IPS-18c (cell line): Measurements from ENCODE around the gene CAB39.
A peak's percentile ranks its signal among the peaks of the same experiment; 100 is the strongest.
"Not testable (repeated sequence)": the region's sequence is repeated elsewhere in the genome, so short reads cannot be mapped to it uniquely, and the experiment has no call there.

Experiments used
- H3K4me3 ChIP-seq: 2 replicates; pipeline ENCODE4 v1.7.0; 2013; ENCODE audit warnings: low read depth, mild to moderate bottlenecking, low read length, moderate library complexity; ENCODE audit not compliant: insufficient read depth
- H3K9me3 ChIP-seq: one replicate; pipeline ENCODE4 v1.6.1; 2013; ENCODE audit warnings: mild to moderate bottlenecking, low read length, moderate library complexity; ENCODE audit not compliant: control insufficient read depth, insufficient read depth

Gene CAB39

DNA sequence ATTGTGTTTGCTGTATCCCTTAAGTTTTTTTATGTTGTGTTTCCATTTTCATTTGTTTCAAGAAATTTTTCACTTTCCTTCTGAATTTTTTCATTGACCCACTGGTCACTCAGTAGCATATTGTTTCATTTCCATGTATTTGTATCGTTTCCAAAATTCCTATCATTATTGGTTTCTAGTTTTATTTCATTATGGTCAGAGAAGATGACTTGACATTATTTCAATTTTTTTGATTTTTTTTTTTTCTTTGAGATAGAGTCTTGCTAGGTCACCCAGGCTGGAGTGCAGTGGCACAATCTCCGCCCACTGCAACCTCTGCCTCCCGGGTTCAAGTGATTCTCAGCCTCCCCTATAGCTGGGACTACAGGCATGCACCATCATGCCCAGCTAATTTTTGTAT is 11.3 kb upstream of the CAB39 start:
- no peak overlapping the region for H3K4me3 ChIP-seq
- H3K9me3 ChIP-seq: no peaks in the 10 kb centered on the region

DNA sequence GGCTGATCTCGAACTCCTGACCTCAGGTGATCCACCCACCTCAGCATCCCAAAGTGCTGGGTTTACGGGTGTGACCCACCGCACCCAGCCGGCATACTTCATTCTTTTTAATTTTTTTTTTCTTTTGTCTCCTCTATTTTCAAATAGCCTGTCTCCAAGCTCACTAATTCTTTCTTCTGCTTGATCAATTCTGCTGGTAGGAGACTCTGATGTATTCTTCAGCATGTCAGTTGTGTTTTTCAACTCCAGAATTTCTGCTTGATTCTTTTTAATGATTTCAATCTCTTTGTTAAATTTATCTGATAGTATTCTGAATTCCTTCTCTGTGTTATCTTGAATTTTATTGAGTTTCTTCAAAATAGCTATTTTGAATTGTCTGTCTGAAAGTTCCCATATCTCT is 10.2 kb upstream of the CAB39 start:
- not testable (repeated sequence) for H3K4me3 ChIP-seq, H3K9me3 ChIP-seq

DNA sequence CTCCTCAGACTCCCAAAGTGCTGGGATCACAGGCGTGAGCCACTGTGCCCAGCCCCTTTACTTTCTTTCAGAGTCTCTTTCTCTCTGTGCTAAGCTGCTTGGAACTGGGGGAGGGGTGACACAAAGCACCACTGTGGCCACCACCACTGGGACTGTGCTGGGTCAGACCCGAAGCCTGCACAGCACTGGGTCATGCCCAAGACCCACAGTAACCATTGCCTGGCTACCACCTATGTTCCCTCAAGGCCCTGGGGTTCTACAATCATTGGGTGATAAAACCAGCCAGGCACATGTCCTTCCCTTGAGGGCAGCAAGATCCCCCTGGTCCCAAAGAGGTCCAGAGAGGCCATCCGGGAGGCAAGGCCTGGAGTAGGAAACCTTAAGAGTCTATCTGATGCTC is 9.1 kb upstream of the CAB39 start:
- no peak overlapping the region for H3K4me3 ChIP-seq
- H3K9me3 ChIP-seq: no peaks in the 10 kb centered on the region

DNA sequence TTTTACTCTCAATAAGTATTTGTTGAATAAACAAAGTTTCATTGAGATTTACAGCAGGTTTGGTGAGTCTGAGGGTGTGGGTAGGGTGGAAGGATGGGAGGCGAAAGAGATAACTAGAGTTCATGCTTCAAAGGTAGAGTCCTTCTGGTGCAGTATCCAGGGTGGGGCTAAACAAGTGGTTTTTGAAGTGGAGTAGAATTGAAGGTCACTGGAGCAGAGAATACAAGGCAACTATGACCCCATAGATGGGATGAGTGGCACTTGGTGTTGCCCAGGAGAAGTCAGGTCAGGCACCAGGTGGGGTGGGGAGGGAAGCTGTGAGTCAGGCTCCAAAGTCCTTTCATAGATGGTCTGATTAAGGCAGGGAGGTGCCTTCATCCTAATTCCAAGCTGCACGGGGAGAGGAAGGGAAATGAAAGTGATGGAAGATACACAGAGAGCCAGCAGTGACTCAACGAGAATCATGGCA is 6.6 kb upstream of the CAB39 start:
- H3K9me3 ChIP-seq: no peaks in the 10 kb centered on the region
- H3K4me3 ChIP-seq: no peak overlapping the region

DNA sequence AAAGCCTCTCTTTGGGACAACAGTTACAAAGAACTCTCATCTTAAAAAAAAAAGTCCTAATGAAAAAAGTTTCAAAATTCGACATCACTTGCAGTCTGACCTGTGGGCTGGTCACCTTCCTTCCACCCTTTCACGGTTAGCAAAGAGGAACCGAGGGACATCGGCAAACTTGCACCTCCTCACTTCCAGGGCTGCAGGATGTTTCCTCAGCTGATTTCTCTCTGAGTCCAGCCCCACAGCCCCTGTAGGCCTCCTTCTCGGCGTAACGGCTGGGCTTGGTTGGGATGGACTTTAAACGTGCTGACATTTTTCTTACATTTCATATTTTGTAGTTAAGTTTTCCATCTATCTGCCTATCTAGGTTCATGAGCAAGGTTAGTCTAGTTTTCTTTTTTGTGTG is 5.7 kb upstream of the CAB39 start:
- H3K9me3 ChIP-seq: no peaks in the 10 kb centered on the region
- no peak overlapping the region for H3K4me3 ChIP-seq

DNA sequence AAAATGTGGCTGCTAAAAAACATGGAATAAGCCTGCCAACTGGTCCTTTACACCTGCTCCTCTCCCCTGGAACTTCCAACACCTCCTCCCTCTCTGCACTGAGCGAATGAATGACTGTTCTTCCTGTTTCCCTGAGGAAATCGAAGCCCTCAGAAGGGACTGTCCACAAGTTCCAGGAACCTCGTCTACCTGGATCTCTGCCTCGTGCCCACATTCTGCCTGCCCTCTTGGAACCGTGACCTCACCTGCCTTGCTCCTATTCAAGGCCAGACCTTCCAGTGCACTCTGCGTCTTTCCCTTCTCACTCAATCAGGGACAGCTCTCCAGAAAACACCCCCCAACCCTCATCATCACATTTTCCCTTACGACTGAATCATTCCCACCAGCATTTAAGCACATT is 4.4 kb upstream of the CAB39 start:
- Histone ChIP-seq H3K4me3 (no peak overlapping the region), H3K9me3 (no peaks in the 10 kb centered on the region)

DNA sequence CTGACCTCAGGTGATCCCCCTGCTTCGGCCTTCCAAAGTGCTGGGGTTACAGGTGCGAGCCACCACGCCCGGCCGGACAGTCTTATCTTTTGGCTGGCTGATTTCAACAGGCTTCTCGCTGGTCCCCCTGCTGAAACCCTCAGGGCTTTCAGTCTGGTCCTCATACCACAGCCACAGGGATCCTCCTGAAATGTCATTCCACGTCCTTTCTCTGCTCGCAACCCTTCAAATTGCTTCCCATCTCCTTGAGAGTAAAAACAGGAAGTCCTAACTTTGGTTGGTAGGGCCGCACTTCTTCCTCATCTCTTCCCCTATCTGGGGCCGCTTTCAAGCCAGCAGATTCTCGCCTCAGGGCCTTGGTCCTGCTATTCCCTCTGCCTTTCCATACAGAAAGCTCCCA is 1.4 kb upstream of the CAB39 start:
- H3K9me3 ChIP-seq: no peaks in the 10 kb centered on the region
- no peak overlapping the region for H3K4me3 ChIP-seq

DNA sequence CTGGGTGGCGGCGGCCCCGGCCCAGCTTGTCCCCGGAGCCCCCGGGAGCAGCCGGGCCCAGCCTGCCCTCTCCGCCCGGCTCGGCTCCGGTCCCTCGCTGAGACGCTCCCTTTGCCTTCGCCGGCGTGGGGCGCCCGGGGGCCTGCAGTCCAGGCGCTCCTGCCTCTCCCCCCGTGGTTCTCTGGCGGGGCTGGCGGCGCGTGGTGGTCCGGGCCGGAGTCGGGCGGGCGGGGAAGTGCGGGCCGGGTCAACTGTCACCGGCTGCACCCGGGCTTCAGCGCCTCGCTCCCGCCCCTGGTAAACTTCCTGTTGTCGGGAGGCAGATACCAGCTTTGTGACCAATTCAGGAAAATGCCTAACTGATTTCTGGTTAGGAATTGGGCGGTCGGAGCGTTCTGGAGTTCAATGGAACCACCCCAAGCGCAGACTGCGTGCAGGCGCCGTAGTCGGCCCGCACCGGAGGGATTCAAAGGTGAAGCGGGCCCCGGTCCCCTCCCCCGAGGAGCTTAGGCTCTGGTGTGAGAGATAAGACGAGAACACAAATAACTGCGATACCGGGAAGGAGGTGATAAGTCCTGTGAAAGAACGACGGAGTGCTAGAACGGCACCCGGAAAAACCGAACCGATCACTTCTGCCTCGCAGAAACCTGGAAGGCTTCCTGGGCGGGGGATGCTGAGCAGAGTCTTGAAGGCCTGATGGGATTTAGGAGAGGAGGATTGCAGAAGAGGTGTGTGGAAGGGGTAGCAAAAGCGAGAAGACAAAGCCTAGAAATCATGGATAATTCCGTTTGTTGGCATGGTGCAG is 891 bp downstream of the CAB39 start:
- no peaks in the 10 kb centered on the region for H3K9me3 ChIP-seq
- H3K4me3 ChIP-seq: peak overlapping the region; percentile 83

DNA sequence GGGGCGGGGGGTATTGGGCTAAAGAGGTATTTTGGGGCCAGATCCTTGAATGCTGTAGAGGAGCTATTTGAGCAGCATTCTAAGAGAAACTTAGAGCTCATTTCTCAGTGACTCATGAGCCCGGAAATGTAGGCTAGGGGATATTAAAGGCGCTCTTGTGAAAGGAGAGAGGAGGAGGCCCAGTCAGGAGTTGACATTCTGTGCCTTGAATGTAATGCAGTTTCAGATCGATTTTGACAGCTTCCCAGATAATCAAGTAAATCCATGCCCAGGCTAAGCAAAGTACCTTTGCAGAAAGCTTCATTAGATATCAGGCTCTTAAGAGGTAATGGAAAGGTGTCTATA is 1.5 kb downstream of the CAB39 start:
- H3K9me3 ChIP-seq: no peaks in the 10 kb centered on the region
- peak overlapping the region; percentile 83 for H3K4me3 ChIP-seq

DNA sequence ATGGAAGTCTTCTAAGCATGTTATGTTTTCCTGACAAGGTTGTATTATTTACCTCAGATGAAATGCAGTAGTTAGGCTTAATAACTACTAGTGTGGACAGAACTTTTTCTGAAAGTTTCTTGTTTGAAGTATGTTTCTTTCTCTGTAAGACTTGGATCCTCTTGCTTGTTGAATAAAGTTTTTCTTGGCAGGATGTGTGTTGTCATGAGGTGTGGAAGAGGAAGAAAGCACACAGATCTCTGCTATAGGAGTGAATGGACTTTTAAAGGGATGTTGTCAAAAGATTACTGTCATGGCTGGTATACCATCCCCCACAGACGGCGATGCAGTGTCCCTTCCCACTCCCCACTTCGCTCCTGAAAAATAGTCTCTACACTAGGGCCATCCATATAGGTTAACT is 2.6 kb downstream of the CAB39 start:
- no peaks in the 10 kb centered on the region for H3K9me3 ChIP-seq
- H3K4me3 ChIP-seq: no peak overlapping the region

DNA sequence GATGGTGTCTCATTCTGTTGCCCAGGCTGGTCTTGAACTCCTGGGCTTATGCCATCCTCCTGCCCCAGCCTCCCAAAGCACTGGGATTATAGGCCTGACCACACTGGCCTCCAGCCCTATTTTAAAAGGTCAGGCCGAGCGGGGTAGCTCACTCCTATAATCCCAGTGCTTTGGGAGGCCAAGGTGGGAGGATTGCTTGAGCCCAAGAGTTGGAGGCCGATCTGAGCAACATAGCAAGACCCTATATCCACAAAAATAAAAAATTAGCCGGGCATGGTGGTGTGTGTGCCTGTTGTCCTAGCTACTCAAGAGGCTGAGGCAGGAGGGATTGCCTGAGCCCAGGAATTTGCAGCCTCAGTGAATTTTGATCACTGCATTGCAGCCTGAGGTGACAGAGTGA is 3.9 kb downstream of the CAB39 start:
- Histone ChIP-seq H3K9me3 (no peaks in the 10 kb centered on the region), H3K4me3 (no peak overlapping the region)

DNA sequence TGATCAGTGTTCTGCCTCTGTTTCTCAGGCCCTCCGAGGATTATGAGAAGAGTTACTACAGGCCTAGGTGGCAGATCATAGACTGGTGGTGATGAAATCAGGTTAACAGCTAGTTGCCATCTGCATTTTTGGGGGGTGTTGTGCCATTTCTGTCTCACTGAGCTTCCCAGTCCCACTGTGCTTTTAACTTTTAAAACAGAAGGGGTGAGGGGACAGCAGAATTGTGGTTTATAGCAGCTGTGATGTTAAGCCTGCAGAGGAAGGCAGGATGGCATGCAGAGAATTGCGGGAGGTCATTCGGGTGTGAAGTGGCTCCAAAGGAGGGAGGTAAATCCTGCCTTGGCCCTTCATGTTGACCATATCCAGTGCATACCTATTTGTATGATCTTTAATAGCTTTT is 5.0 kb downstream of the CAB39 start:
- Histone ChIP-seq H3K9me3 (no peaks in the 10 kb centered on the region), H3K4me3 (no peak overlapping the region)

DNA sequence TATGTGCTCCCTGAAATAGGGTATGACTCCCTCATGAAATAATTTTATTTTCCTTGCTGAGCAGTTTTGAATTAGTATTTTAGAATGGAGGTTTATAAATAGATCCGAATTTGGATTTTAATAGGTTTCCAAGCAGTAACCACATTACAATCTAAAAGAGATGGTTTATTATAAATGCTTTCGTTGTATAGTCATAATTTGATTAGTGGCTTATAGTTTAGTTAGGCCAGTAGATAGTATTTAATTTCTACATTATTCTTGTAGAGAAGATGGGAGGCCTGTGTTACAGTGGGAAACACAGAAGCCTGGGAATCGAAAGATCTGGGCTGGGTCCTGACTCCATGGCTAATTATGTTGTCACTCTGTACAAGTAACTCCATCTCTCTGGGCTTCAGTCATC is 6.7 kb downstream of the CAB39 start:
- Histone ChIP-seq H3K4me3 (no peak overlapping the region), H3K9me3 (no peaks in the 10 kb centered on the region)

DNA sequence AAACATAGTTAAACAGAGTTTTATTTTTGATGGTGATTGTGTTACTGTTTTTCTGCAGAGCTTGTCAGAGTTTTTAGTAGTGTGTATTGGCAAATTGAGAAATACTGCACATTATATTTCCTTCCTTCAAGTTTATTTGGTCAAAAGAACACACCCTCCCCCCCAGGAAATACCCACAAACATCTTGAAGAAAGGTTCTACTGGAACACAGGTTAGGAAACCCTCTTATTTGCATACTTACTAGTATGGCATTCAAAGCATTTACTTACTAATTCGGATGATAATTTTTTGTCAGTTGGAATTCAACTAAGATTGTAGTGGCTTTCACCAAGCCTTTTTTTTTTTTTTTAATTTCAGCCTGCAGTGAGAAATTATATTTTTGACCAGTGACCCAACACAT is 9.1 kb downstream of the CAB39 start:
- Histone ChIP-seq H3K9me3 (no peaks in the 10 kb centered on the region), H3K4me3 (no peak overlapping the region)

DNA sequence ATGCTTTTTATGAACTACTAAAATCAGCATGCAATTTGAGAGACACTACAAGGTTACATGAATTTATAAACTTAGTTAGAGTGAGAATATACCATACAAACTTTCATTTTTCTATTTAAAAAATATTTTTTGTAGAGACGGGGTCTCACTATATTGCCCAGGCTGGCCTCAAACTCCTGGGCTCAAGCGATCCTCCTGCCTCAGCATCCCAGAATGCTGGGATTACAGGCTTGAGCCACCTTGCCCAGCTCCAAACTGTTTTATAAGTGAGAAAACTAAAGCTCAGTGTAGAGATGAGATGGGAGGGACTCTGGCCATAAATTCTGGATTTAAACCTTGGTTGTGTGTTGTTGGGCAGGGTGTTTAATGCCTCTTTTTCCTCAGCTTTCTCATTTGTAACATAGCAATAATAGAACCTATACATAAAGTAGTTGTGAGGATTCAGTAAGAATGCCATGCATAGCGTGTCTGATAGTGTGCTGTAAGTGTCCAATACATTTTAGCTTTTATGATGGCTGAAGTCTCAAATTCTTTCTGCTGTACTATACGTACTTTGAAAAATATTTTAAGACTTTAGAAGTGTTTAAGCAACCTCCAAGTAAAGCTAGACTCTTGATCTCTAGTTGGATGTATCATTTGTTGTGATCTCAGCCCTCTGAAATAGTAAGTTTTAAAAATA is 9.7 kb downstream of the CAB39 start:
- Histone ChIP-seq H3K4me3 (no peak overlapping the region), H3K9me3 (no peaks in the 10 kb centered on the region)

DNA sequence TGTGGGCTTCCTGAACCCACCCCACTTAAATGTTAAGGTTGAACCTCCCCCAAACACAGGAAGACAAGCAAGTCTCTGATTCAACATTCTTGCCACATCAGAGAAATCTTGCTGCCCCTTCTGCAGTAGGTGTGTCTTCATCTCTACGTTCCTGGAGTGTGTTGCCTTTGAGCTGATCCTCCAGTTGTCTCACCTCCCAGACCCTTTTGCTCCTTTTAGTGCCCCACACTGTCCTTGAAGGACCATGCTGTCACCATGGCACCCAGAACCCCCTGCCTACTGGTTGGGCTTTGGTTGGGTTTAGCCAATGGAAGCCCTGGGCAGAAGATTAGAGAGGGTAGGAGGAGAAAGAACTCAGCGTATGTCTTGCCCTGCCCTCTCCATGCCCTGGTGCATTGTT is 10.7 kb downstream of the CAB39 start:
- H3K4me3 ChIP-seq: no peak overlapping the region

DNA sequence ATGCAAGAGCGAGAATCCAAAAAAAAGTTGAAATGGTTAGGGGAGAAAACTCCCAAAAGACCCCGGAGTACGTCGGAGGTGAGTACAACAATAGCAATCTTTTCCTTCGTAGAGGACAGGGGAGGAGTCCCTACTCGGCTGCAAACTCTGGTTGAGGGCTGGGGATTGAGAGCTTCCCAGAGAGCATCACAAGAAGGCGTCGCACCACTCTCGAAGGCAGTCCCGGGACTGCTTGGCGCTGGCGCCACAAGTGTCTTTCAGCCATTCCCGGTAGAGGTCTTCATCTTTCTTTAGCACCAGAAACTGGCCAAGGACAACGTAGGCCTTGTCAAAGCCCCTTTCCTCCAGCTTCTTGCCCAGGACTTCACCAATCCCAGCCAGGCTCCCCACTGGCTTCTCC is 12.3 kb downstream of the CAB39 start:
- H3K9me3 ChIP-seq, H3K4me3 ChIP-seq: not testable (repeated sequence)

More for the DNA sequence above, 10.7 kb downstream of the CAB39 start:
- no peaks in the 10 kb centered on the region for H3K9me3 ChIP-seq

DNA sequence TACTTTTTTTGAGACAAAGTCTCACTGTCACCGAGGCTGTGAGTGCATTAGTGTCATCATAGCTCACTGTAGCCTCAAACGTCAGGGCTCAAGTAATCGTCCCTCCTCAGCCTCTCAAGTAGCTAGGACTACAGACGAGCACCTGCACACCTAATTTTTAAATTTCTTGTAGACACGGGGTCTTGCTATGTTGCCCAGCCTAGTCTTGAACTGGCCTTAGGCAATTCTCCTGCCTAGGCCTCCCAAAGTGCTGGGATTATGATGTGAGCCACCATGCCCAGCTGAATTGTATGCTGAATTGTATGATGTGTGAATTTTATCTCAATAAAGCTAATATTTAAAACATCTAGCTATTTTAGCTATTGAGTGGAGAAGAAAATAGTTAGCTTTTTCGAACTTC is 18.9 kb downstream of the CAB39 start:
- no peak overlapping the region for H3K4me3 ChIP-seq
- H3K9me3 ChIP-seq: no peaks in the 10 kb centered on the region
